Upper lobe of right lung (tissue), 1 donor: ENCODE results near the gene RGS6. TPM values are rescaled to one million over a fixed set of nuclear protein-coding genes. Genes with fewer than 3 reads are reported as not detected.

Experiments used
- ATAC-seq: fragments of 200-7000 bp; cut with Tn5 transposase; one replicate; pipeline ENCODE4 v1.9.1; 2020; ENCODE audit warnings: mild to moderate bottlenecking, moderate library complexity
- DNase-seq: peaks from one replicate; pipeline ENCODE4 v3.0.0-alpha.2; 2020
- H3K27ac ChIP-seq: fragments of 200-600 bp; one replicate; pipeline ENCODE4 v1.8.0; 2022
- H3K27me3 ChIP-seq: fragments of 200-600 bp; one replicate; pipeline ENCODE4 v1.8.0; 2022; ENCODE audit warnings: mild to moderate bottlenecking
- H3K36me3 ChIP-seq: fragments of 200-600 bp; one replicate; pipeline ENCODE4 v1.8.0; 2022
- H3K4me1 ChIP-seq: fragments of 200-600 bp; one replicate; pipeline ENCODE4 v1.8.0; 2022
- H3K4me3 ChIP-seq: fragments of 200-600 bp; one replicate; pipeline ENCODE4 v1.8.0; 2022; ENCODE audit warnings: mild to moderate bottlenecking
- H3K9me3 ChIP-seq: fragments of 200-600 bp; one replicate; pipeline ENCODE4 v1.8.0; 2022
- intact Hi-C: fragments of 100-400 bp; cut with DNase I; formaldehyde crosslinking; loops from one replicate; pipeline ENCODE4 v1.11.0; 2022
- total RNA-seq: library from RNA; stranded (reverse); fragmentation: NEBNext Ultra II Directional; extraction: Animal tissue kit (Norgen Biotek cat#: 25700); gene quantifications from one replicate; pipeline ENCODE4 v1.2.1, GENCODE V29; 2021
- TF ChIP-seq, protein P1 (sequence below): fragments of 200-600 bp; IDR thresholded peaks from one replicate; pipeline ENCODE4 v1.8.0; 2022; ENCODE audit warnings: antibody characterized with exemption
- donor health status: DM: no; HTN: yes; CAD: no; lungs with severe emphysema.

Gene RGS6
- total RNA-seq, 1 donor from 2014 or later = 2.6 TPM

GRCh38 chr14:72419226-72419775 is 487.1 kb downstream of the RGS6 start:
- Histone ChIP-seq H3K27me3 (no peaks in the 10 kb centered on the region), H3K27ac (no peak overlapping the region)
- TF ChIP-seq, protein P1, sequence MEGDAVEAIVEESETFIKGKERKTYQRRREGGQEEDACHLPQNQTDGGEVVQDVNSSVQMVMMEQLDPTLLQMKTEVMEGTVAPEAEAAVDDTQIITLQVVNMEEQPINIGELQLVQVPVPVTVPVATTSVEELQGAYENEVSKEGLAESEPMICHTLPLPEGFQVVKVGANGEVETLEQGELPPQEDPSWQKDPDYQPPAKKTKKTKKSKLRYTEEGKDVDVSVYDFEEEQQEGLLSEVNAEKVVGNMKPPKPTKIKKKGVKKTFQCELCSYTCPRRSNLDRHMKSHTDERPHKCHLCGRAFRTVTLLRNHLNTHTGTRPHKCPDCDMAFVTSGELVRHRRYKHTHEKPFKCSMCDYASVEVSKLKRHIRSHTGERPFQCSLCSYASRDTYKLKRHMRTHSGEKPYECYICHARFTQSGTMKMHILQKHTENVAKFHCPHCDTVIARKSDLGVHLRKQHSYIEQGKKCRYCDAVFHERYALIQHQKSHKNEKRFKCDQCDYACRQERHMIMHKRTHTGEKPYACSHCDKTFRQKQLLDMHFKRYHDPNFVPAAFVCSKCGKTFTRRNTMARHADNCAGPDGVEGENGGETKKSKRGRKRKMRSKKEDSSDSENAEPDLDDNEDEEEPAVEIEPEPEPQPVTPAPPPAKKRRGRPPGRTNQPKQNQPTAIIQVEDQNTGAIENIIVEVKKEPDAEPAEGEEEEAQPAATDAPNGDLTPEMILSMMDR = no peak

DNA sequence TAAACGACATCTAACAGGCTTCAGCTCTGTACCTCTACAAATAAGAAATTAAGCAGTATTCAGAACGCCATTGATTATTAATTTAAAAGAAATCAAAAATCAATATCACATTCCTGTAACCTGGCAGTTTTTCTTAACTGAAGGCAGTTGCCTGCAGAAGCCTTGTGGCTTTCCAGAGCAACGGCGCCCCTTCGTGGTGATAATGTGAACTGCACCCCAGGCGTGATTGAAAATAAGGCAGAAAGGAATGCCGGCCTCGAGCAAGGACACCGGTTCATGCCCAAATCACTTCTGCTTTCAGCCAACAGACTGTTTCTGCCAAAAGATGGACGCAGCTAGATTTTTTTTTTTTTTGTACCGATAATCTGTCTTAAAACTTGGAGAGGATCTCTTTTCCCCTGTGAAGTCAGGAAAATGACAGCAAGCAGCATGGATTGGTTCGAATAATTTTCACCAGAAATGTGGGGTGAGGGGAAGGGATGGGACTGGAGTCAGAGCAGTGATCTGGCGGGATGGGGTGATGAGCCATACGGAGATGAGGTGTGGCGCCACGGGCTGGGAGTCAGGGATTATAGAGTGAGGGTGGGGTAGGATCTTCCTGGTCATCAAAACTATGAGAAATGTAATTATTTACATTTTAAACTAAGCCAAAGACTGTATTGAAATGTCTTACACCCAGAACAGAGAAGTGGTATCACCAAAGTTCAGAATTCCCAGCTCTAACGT is 488.7 kb downstream of the RGS6 start:
- Histone ChIP-seq H3K27ac (no peak overlapping the region), H3K9me3 (no peaks in the 10 kb centered on the region), H3K4me1 (no peaks in the 10 kb centered on the region), H3K36me3 (no peaks in the 10 kb centered on the region), H3K4me3 (no peak overlapping the region), H3K27me3 (no peaks in the 10 kb centered on the region)
- ATAC-seq = peak; percentile 79
- DNase-seq = peak; percentile 81
- intact Hi-C loops = no loop called here
- TF ChIP-seq, protein P1 = peak; percentile 88

More at GRCh38 chr14:72419226-72419775, 487.1 kb downstream of the RGS6 start:
- ATAC-seq = no peak
- DNase-seq = no peak
- H3K36me3 ChIP-seq = no peaks in the 10 kb centered on the region
- no peak overlapping the region for H3K4me3 ChIP-seq
- intact Hi-C loops = no loop called here
- H3K4me1 ChIP-seq = no peaks in the 10 kb centered on the region
- H3K9me3 ChIP-seq = no peaks in the 10 kb centered on the region

DNA sequence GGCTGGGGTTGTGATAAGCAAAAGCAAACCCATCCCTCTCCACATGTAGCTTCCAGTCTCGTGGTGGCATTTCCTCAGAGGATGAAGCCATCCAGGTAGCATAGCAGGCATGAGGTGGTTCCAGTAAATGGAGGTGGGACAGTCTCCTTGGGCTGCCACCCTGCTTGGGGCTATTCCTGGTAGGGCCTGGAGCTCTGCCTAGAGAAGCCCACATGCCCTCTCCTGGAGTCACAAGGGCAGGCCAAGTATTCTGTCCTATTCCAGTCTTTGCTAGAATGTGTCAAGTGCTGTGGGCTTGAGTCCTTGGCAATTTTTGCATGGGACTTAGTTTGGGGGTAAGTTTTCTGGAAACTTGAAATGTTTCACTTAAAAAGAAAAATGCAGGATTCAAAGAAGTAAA is 491.7 kb downstream of the RGS6 start:
- H3K4me1 ChIP-seq = no peaks in the 10 kb centered on the region
- no peak overlapping the region for H3K27ac ChIP-seq
- TF ChIP-seq, protein P1 = no peak
- H3K9me3 ChIP-seq = no peaks in the 10 kb centered on the region
- intact Hi-C loops = no loop called here
- H3K27me3 ChIP-seq = no peaks in the 10 kb centered on the region
- DNase-seq (no peak), ATAC-seq (no peak)
- no peak overlapping the region for H3K4me3 ChIP-seq
- H3K36me3 ChIP-seq = no peaks in the 10 kb centered on the region

GRCh38 chr14:72430457-72430856 is 498.2 kb downstream of the RGS6 start:
- H3K36me3 ChIP-seq = no peaks in the 10 kb centered on the region
- intact Hi-C loops = no loop called here
- TF ChIP-seq, protein P1 = no peak

GRCh38 chr14:72432748-72433147 is 500.5 kb downstream of the RGS6 start:
- TF ChIP-seq, protein P1 = no peak
- Histone ChIP-seq H3K4me3 (no peak overlapping the region), H3K27ac (no peak overlapping the region), H3K9me3 (no peaks in the 10 kb centered on the region), H3K36me3 (no peaks in the 10 kb centered on the region), H3K27me3 (no peaks in the 10 kb centered on the region), H3K4me1 (no peaks in the 10 kb centered on the region)
- no peak for DNase-seq
- intact Hi-C loops = no loop called here
- ATAC-seq = no peak

More at GRCh38 chr14:72430457-72430856, 498.2 kb downstream of the RGS6 start:
- Histone ChIP-seq H3K27ac (no peak overlapping the region), H3K4me1 (no peaks in the 10 kb centered on the region), H3K27me3 (no peaks in the 10 kb centered on the region), H3K9me3 (no peaks in the 10 kb centered on the region), H3K4me3 (no peak overlapping the region)
- ATAC-seq = no peak
- no peak for DNase-seq
